ENCODE data around the gene PINK1. TPM values are rescaled to one million over a fixed set of nuclear protein-coding genes. Genes with fewer than 3 reads are reported as not detected.

The PINK1 gene
- total RNA-seq, 1 experiment from 2014 or later: 129 TPM

DNA sequence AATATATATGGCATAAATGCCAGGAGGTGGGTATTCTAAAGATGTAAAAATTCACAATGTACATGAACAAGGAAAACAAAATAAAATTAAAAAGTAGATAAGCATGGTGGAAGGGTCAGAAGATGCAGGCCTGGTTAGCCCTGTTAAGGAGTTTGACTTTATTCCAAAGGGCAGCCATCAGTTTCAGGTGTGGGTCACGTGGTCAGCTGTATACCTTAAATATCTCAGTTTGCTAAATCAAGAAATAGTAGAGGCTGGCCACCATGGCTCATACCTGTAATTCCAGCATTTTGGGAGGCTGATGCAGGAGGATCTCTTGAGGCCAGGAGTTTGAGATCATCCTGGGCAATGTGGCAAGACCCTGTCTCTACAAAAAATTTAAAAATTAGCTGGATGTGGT lies 8.5 kb upstream of the PINK1 start:
- intact Hi-C loops (cut with micrococcal nuclease): no loop called here
- no peak overlapping the region for H3K9ac ChIP-seq (ENCODE audit: low read length)
- DNase-seq (no peak), ATAC-seq (no peak)
- H4K20me1 ChIP-seq (ENCODE audit: low read length): no peaks in the 10 kb centered on the region
- no peak overlapping the region for H3K4me2 ChIP-seq (ENCODE audit: low read length)
- no peaks in the 10 kb centered on the region for H3K9me3 ChIP-seq (ENCODE audit: low read length)
- POLR2A ChIA-PET (ENCODE audit: unreplicated experiment): no interaction called here
- H3K9me2 ChIP-seq (replicated peaks; ENCODE audit: low read length): no peaks in the 10 kb centered on the region
- H3K27ac ChIP-seq (ENCODE audit: low read length): no peak overlapping the region
- TF ChIP-seq EZH2 (IDR thresholded peaks at IDR 0.05; ENCODE audit: low read length, unreplicated experiment) (no peak), EZH2phosphoT487 (IDR thresholded peaks at IDR 0.05; ENCODE audit: borderline replicate concordance, low read length) (no peak)
- TF ChIP-seq, protein P1, sequence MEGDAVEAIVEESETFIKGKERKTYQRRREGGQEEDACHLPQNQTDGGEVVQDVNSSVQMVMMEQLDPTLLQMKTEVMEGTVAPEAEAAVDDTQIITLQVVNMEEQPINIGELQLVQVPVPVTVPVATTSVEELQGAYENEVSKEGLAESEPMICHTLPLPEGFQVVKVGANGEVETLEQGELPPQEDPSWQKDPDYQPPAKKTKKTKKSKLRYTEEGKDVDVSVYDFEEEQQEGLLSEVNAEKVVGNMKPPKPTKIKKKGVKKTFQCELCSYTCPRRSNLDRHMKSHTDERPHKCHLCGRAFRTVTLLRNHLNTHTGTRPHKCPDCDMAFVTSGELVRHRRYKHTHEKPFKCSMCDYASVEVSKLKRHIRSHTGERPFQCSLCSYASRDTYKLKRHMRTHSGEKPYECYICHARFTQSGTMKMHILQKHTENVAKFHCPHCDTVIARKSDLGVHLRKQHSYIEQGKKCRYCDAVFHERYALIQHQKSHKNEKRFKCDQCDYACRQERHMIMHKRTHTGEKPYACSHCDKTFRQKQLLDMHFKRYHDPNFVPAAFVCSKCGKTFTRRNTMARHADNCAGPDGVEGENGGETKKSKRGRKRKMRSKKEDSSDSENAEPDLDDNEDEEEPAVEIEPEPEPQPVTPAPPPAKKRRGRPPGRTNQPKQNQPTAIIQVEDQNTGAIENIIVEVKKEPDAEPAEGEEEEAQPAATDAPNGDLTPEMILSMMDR (conservative IDR thresholded peaks at IDR 0.05; ENCODE audit: low read depth, low read length): no peak
- no peak overlapping the region for H3K4me3 ChIP-seq (ENCODE audit: low read length)
- no TSS peak for BruUV-seq (replicated peaks)
- no peaks in the 10 kb centered on the region for H3K79me2 ChIP-seq (ENCODE audit: low read length)
- H2AFZ ChIP-seq (ENCODE audit: low read length): no peak overlapping the region
- no peaks in the 10 kb centered on the region for H3K4me1 ChIP-seq (ENCODE audit: insufficient read depth, low read length)
- H3K36me3 ChIP-seq (ENCODE audit: low read depth, low read length): no peaks in the 10 kb centered on the region
- no peaks in the 10 kb centered on the region for H3K27me3 ChIP-seq (ENCODE audit: low read length)
- no peaks in the 10 kb centered on the region for H3F3A ChIP-seq (ENCODE audit: low read length, unreplicated experiment)
- CTCF ChIA-PET: interaction anchor here (0.5 kb wide), 1 partner anchor 191 kb away, joined by 3 read pairs; no protein-coding TSS in a partner anchor

DNA sequence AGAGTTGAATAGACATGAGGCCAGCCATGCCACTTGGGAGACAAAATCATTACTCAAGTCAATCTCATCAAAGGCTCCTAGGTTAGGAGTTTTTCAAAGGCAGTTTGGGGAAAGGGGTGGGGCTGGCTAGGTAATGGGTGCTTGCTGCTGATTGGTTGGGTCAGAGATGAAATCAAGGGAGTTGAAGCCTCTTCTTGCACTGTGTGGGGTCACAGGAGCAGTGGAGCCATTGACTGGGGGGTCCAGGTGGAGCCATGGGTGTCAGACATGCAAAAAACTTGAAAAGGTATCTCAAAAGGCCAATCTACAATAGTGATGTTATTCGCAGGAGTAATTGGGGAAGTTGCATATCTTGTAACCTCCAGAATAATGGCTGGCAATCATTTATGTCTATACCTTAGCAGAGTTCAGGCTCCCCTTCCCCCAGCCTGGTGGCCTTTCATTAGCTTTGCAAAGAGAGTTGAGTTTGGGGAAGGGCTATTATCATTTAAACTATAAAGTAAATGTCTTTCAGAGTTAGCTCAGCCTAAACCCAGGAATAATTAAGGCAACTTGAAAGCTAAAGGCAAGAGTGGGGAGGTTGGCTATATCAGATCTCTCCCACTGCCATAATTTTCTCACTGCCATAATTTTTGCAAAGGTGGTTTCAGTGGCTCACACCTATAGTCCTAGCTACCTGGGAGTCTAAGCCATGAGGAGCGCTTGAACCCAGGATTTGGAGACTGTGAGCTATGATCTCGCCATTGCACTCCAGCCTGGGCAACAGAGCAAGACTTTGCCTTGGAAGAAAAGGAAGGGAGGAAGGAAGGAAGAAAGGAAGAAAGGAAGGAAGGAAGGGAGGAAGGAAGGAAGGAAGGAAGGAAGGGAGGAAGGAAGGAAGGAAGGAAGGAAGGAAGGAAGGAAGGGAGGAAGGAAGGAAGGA lies 7.8 kb upstream of the PINK1 start:
- Histone ChIP-seq H3K4me3 (ENCODE audit: low read length) (no peak overlapping the region), H3K9me3 (ENCODE audit: low read length) (no peaks in the 10 kb centered on the region), H3K27me3 (ENCODE audit: low read length) (no peaks in the 10 kb centered on the region), H2AFZ (ENCODE audit: low read length) (no peak overlapping the region), H3K9ac (ENCODE audit: low read length) (no peak overlapping the region), H3K4me1 (ENCODE audit: insufficient read depth, low read length) (no peaks in the 10 kb centered on the region), H3F3A (ENCODE audit: low read length, unreplicated experiment) (no peaks in the 10 kb centered on the region), H3K27ac (ENCODE audit: low read length) (no peak overlapping the region), H3K79me2 (ENCODE audit: low read length) (no peaks in the 10 kb centered on the region), H3K4me2 (ENCODE audit: low read length) (no peak overlapping the region), H3K36me3 (ENCODE audit: low read depth, low read length) (no peaks in the 10 kb centered on the region), H4K20me1 (ENCODE audit: low read length) (no peaks in the 10 kb centered on the region), H3K9me2 (replicated peaks; ENCODE audit: low read length) (no peaks in the 10 kb centered on the region)
- CTCF ChIA-PET: no interaction called here
- BruUV-seq (replicated peaks): no TSS peak
- TF ChIP-seq EZH2 (IDR thresholded peaks at IDR 0.05; ENCODE audit: low read length, unreplicated experiment): no peak
- no peak for TF ChIP-seq EZH2phosphoT487 (IDR thresholded peaks at IDR 0.05; ENCODE audit: borderline replicate concordance, low read length)
- TF ChIP-seq, protein P1 (conservative IDR thresholded peaks at IDR 0.05; ENCODE audit: low read depth, low read length): no peak
- ATAC-seq (no peak), DNase-seq (no peak)
- POLR2A ChIA-PET (ENCODE audit: unreplicated experiment): no interaction called here
- intact Hi-C loops (cut with micrococcal nuclease): no loop called here

DNA sequence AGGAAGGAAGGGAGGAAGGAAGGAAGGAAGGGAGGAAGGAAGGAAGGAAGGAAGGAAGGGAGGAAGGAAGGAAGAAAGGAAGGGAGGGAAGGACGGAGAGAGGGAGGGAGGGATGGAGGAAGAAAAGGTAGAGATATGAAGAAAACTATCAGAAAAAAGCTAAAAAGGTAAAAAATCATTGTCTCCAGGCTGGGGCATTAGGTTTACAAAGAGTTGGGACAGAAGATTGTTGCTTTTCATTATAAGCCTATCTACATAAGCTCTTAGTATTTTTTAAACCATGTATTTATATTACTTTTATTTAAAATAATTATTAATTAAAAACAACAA lies 7.2 kb upstream of the PINK1 start:
- Histone ChIP-seq H3K9me2 (replicated peaks; ENCODE audit: low read length) (no peaks in the 10 kb centered on the region), H3K79me2 (ENCODE audit: low read length) (no peaks in the 10 kb centered on the region), H2AFZ (ENCODE audit: low read length) (no peak overlapping the region), H3K9me3 (ENCODE audit: low read length) (no peaks in the 10 kb centered on the region), H3K4me2 (ENCODE audit: low read length) (no peak overlapping the region), H3K9ac (ENCODE audit: low read length) (no peak overlapping the region), H3K4me3 (ENCODE audit: low read length) (no peak overlapping the region), H3K4me1 (ENCODE audit: insufficient read depth, low read length) (no peaks in the 10 kb centered on the region), H3F3A (ENCODE audit: low read length, unreplicated experiment) (no peaks in the 10 kb centered on the region), H3K36me3 (ENCODE audit: low read depth, low read length) (no peaks in the 10 kb centered on the region), H3K27me3 (ENCODE audit: low read length) (no peaks in the 10 kb centered on the region), H4K20me1 (ENCODE audit: low read length) (no peaks in the 10 kb centered on the region), H3K27ac (ENCODE audit: low read length) (no peak overlapping the region)
- no TSS peak for BruUV-seq (replicated peaks)
- CTCF ChIA-PET: no interaction called here
- TF ChIP-seq, protein P1 (conservative IDR thresholded peaks at IDR 0.05; ENCODE audit: low read depth, low read length): no peak
- TF ChIP-seq EZH2 (IDR thresholded peaks at IDR 0.05; ENCODE audit: low read length, unreplicated experiment) (no peak), EZH2phosphoT487 (IDR thresholded peaks at IDR 0.05; ENCODE audit: borderline replicate concordance, low read length) (no peak)
- intact Hi-C loops (cut with micrococcal nuclease): no loop called here
- ATAC-seq (no peak), DNase-seq (no peak)
- POLR2A ChIA-PET (ENCODE audit: unreplicated experiment): no interaction called here
